ENCODE data around the gene CRYL1.

Gene CRYL1

GRCh38 chr13:20426766-20427448, 98.8 kb downstream of the CRYL1 start:
- H3K4me3 Mint-ChIP-seq, result no peak overlapping the region
- peaks cover 4 to 8% of the 10 kb centered on the region in 2 donors for H3K36me3 Mint-ChIP-seq
- peaks cover 32 to 41% of the 10 kb centered on the region in 2 donors for H3K4me1 Mint-ChIP-seq
- H3K27me3 Mint-ChIP-seq, result no peaks in the 10 kb centered on the region
- DNase-seq (no peak), ATAC-seq (replicated peaks) (no peak)
- H3K9me3 Mint-ChIP-seq, result no peaks in the 10 kb centered on the region
- no peak overlapping the region for H3K27ac Mint-ChIP-seq

- DNase-seq, result peak; percentile 44
- Mint-ChIP-seq H3K36me3 (peaks cover 4 to 8% of the 10 kb centered on the region in 2 donors), H3K4me3 (no peak overlapping the region), H3K4me1 (peaks cover 33 to 41% of the 10 kb centered on the region in 2 donors), H3K27ac (no peak overlapping the region), H3K9me3 (no peaks in the 10 kb centered on the region), H3K27me3 (no peaks in the 10 kb centered on the region)
- ATAC-seq (replicated peaks), result peak; percentile 88 to 90
Measured at GRCh38 chr13:20425819-20426219, 99.8 kb downstream of the CRYL1 start.

GRCh38 chr13:20424949-20425348, 100.7 kb downstream of the CRYL1 start:
- Mint-ChIP-seq H3K9me3 (no peaks in the 10 kb centered on the region), H3K4me3 (peak overlapping the region; percentile 2 to 21), H3K4me1 (peaks cover 35 to 46% of the 10 kb centered on the region in 2 donors), H3K36me3 (peaks cover 0 to 8% of the 10 kb centered on the region in 2 donors), H3K27me3 (no peaks in the 10 kb centered on the region), H3K27ac (peak overlapping the region; percentile 85)
- DNase-seq (no peak), ATAC-seq (replicated peaks) (peak; percentile 39 to 45)

- Mint-ChIP-seq H3K4me1 (peaks cover 36 to 46% of the 10 kb centered on the region in 2 donors), H3K9me3 (no peaks in the 10 kb centered on the region), H3K27me3 (no peaks in the 10 kb centered on the region), H3K27ac (no peak overlapping the region), H3K4me3 (no peak overlapping the region), H3K36me3 (peaks cover 0 to 8% of the 10 kb centered on the region in 2 donors)
- no peak for DNase-seq
- no peak for ATAC-seq (replicated peaks)
Measured at GRCh38 chr13:20424559-20424852, 101.2 kb downstream of the CRYL1 start.

GRCh38 chr13:20422362-20422761, 103.3 kb downstream of the CRYL1 start:
- Mint-ChIP-seq H3K27me3 (no peaks in the 10 kb centered on the region), H3K4me3 (no peak overlapping the region), H3K36me3 (peaks cover 0 to 13% of the 10 kb centered on the region in 2 donors), H3K27ac (no peak overlapping the region), H3K4me1 (peaks cover 32 to 38% of the 10 kb centered on the region in 2 donors), H3K9me3 (no peaks in the 10 kb centered on the region)
- DNase-seq (no peak), ATAC-seq (replicated peaks) (no peak)

- DNase-seq (no peak), ATAC-seq (replicated peaks) (no peak)
- H3K27ac Mint-ChIP-seq, result no peak overlapping the region
- peaks cover 24 to 26% of the 10 kb centered on the region in 2 donors for H3K4me1 Mint-ChIP-seq
- peaks cover 0 to 1% of the 10 kb centered on the region in 2 donors for H3K27me3 Mint-ChIP-seq
- H3K9me3 Mint-ChIP-seq, result peaks cover under 1% of the 10 kb centered on the region in 2 donors
- H3K36me3 Mint-ChIP-seq, result peaks cover 0 to 15% of the 10 kb centered on the region in 2 donors
- H3K4me3 Mint-ChIP-seq, result no peak overlapping the region
Measured at GRCh38 chr13:20420938-20421337, 104.7 kb downstream of the CRYL1 start.

- Mint-ChIP-seq H3K27ac (no peak overlapping the region), H3K36me3 (peaks cover 0 to 16% of the 10 kb centered on the region in 2 donors), H3K4me1 (peaks cover 6 to 7% of the 10 kb centered on the region in 2 donors), H3K4me3 (no peak overlapping the region), H3K9me3 (peaks cover 3 to 5% of the 10 kb centered on the region in 2 donors), H3K27me3 (peaks cover 0 to 4% of the 10 kb centered on the region in 2 donors)
- ATAC-seq (replicated peaks) (no peak), DNase-seq (no peak)
Measured at GRCh38 chr13:20418953-20419352, 106.7 kb downstream of the CRYL1 start.

GRCh38 chr13:20416223-20416745, 109.4 kb downstream of the CRYL1 start:
- H3K27ac Mint-ChIP-seq, result no peak overlapping the region
- peaks cover 18 to 22% of the 10 kb centered on the region in 2 donors for H3K4me1 Mint-ChIP-seq
- H3K9me3 Mint-ChIP-seq, result peaks cover 3 to 5% of the 10 kb centered on the region in 2 donors

GRCh38 chr13:20415694-20416107, 110.0 kb downstream of the CRYL1 start:
- Mint-ChIP-seq H3K36me3 (peaks cover 0 to 15% of the 10 kb centered on the region in 2 donors), H3K27me3 (peaks cover 0 to 4% of the 10 kb centered on the region in 2 donors), H3K9me3 (peaks cover 3 to 5% of the 10 kb centered on the region in 2 donors), H3K27ac (no peak overlapping the region), H3K4me3 (no peak overlapping the region), H3K4me1 (peaks cover 18 to 26% of the 10 kb centered on the region in 2 donors)
- ATAC-seq (replicated peaks), result no peak
- DNase-seq, result no peak

More at GRCh38 chr13:20416223-20416745, 109.4 kb downstream of the CRYL1 start:
- ATAC-seq (replicated peaks), result no peak
- Mint-ChIP-seq H3K36me3 (peaks cover 0 to 15% of the 10 kb centered on the region in 2 donors), H3K27me3 (peaks cover 0 to 4% of the 10 kb centered on the region in 2 donors), H3K4me3 (no peak overlapping the region)
- no peak for DNase-seq

- Mint-ChIP-seq H3K9me3 (peaks cover 3 to 5% of the 10 kb centered on the region in 2 donors), H3K27me3 (peaks cover 0 to 4% of the 10 kb centered on the region in 2 donors), H3K4me1 (peaks cover 18 to 25% of the 10 kb centered on the region in 2 donors), H3K36me3 (peaks cover 0 to 15% of the 10 kb centered on the region in 2 donors), H3K27ac (no peak overlapping the region), H3K4me3 (no peak overlapping the region)
- no peak for DNase-seq
- no peak for ATAC-seq (replicated peaks)
Measured at GRCh38 chr13:20415306-20415679, 110.4 kb downstream of the CRYL1 start.

- peaks cover 0 to 4% of the 10 kb centered on the region in 2 donors for H3K27me3 Mint-ChIP-seq
- no peak overlapping the region for H3K27ac Mint-ChIP-seq
- ATAC-seq (replicated peaks), result no peak
- H3K36me3 Mint-ChIP-seq, result peaks cover 0 to 15% of the 10 kb centered on the region in 2 donors
- no peak for DNase-seq
- peaks cover 3 to 5% of the 10 kb centered on the region in 2 donors for H3K9me3 Mint-ChIP-seq
- H3K4me3 Mint-ChIP-seq, result no peak overlapping the region
- peaks cover 15 to 21% of the 10 kb centered on the region in 2 donors for H3K4me1 Mint-ChIP-seq
Measured at GRCh38 chr13:20414546-20415305, 110.9 kb downstream of the CRYL1 start.

GRCh38 chr13:20412691-20413355, 112.8 kb downstream of the CRYL1 start:
- DNase-seq, result no peak
- peaks cover 14 to 26% of the 10 kb centered on the region in 2 donors for H3K4me1 Mint-ChIP-seq
- no peak for ATAC-seq (replicated peaks)
- no peak overlapping the region for H3K27ac Mint-ChIP-seq
- peaks cover 0 to 7% of the 10 kb centered on the region in 2 donors for H3K36me3 Mint-ChIP-seq
- peaks cover 3 to 5% of the 10 kb centered on the region in 2 donors for H3K9me3 Mint-ChIP-seq
- peaks cover 0 to 4% of the 10 kb centered on the region in 2 donors for H3K27me3 Mint-ChIP-seq
- H3K4me3 Mint-ChIP-seq, result no peak overlapping the region

- Mint-ChIP-seq H3K4me1 (peaks cover 14 to 27% of the 10 kb centered on the region in 2 donors), H3K27me3 (peaks cover 0 to 4% of the 10 kb centered on the region in 2 donors), H3K27ac (peak overlapping the region; percentile 68), H3K36me3 (peaks cover 0 to 5% of the 10 kb centered on the region in 2 donors), H3K4me3 (peak overlapping the region in 1 of 2 donors; percentile 2), H3K9me3 (peaks cover 3 to 5% of the 10 kb centered on the region in 2 donors)
- peak; percentile 44 for DNase-seq
- peak; percentile 98 to 100 for ATAC-seq (replicated peaks)
Measured at GRCh38 chr13:20411638-20412342, 113.9 kb downstream of the CRYL1 start.
